WI38 (cell line): ENCODE measurements around the gene INCENP.

Experiments
- H3K4me3 ChIP-seq: 2 replicates; pipeline ENCODE4 v1.5.1; 2011; ENCODE audit warnings: low read depth, mild to moderate bottlenecking, control low read depth, low read length
- TF ChIP-seq, protein P1 (sequence below): IDR thresholded peaks from 2 replicates; pipeline ENCODE4 v1.5.1; 2012; ENCODE audit warnings: low read depth, mild to moderate bottlenecking, control low read depth, low read length

INCENP gene

DNA sequence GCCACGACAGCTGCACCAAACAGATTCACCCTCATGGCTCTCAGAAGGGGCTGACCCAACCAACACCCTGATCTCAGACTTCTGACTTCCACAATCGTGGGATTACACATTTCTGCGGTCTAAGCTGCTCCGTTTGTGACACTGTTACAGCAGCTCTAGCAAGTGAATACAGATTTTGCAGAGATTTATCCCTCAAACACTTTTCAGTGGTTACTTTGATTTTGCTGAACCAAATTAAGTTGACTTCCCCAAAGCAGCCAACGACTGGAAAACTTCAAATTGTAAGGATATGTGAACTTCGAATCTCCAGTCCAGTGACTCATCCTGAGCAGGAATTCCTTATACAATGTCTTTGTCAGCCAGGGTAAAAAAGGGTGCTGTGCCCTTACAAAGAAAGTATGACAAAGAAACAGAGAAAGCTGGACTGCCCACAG lies 14.8 kb upstream of the INCENP start:
- TF ChIP-seq, protein P1, sequence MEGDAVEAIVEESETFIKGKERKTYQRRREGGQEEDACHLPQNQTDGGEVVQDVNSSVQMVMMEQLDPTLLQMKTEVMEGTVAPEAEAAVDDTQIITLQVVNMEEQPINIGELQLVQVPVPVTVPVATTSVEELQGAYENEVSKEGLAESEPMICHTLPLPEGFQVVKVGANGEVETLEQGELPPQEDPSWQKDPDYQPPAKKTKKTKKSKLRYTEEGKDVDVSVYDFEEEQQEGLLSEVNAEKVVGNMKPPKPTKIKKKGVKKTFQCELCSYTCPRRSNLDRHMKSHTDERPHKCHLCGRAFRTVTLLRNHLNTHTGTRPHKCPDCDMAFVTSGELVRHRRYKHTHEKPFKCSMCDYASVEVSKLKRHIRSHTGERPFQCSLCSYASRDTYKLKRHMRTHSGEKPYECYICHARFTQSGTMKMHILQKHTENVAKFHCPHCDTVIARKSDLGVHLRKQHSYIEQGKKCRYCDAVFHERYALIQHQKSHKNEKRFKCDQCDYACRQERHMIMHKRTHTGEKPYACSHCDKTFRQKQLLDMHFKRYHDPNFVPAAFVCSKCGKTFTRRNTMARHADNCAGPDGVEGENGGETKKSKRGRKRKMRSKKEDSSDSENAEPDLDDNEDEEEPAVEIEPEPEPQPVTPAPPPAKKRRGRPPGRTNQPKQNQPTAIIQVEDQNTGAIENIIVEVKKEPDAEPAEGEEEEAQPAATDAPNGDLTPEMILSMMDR, result no peak
- no peak overlapping the region for H3K4me3 ChIP-seq

DNA sequence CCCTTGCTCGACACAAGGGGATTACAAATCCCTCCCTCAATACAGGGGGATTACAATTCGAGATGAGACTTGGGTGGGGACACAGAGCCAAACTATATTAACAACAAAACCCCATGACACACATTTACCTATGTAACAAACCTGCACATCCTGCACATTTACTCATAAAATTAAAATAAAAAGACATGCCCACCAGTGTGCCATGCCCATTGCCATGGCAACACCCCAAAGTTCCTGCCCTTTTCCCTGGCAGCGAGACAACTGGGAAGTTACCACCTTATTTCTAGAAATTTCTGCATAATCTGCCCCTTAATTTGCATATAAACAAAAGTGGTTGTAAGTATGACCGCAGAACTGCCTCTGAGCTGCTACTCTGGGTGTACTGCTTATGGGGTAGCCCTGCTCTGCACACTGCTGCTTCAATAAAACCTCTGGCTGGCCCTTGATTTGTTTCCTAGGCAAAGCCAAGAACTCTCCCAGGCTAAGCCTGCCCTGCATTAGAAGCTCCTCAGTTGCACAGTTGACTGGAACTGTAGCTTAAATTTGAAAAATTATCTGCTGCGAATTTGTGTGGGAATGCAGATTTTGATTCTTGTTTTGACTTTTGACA lies 8.6 kb upstream of the INCENP start:
- H3K4me3 ChIP-seq, result no peak overlapping the region
- TF ChIP-seq, protein P1, result no peak

DNA sequence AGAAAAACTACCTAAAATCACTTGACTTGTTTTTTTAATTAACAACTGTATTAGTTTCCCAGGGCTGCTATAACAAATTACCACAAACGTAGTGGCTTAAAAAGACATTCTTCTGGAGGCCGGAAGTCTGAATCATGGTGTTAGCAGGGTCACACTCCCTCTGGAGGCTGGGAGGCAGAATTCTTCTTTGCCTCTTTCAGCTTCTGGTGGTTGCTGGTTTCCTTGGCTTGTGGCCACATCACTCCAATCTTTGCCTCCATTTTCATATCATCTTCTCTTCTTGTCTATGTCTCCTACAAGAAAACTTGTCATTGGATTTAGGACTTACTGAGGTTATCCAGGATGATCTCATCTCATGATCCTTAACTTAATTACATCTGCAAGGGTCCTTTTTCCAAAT lies 7.4 kb upstream of the INCENP start:
- TF ChIP-seq, protein P1, result no peak
- no peak overlapping the region for H3K4me3 ChIP-seq

DNA sequence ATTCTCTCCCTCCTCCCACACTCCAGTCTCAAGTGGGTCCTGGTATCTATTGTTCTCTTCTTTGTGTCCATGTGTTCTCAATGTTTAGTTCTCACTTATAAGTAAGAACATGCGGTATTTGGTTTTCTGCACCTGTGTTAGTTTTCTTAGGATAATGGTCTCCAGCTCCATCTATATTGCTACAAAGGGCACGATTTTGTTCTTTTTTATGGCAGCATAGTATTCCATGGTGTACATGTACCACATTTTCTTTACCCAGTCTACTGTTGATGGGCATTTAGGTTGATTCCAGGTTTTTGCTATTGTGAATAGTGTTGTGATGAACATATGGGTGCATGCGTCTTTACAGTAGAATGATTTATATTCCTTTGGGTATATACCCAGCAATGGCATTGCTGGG lies 4.2 kb upstream of the INCENP start:
- TF ChIP-seq, protein P1, result no peak
- H3K4me3 ChIP-seq, result no peak overlapping the region

DNA sequence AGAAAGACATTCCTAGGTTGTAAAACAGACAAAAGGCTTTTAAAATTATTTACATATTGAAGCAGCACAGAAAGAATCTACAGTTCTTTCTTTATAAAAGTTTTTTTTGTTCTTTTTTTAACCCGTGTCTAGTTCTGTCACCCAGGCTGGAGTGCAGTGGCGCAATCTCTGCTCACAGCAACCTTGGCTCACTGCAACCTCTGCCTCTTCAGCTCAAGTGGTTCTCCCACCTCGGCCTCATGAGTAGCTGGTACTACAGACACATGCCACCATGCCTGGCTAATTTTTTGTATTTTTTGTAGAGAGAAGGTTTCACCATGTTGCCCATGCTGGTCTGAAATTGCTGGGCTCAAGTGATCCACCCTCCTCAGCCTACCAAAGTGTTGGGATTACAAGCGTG lies 3.8 kb upstream of the INCENP start:
- no peak overlapping the region for H3K4me3 ChIP-seq
- TF ChIP-seq, protein P1, result no peak

DNA sequence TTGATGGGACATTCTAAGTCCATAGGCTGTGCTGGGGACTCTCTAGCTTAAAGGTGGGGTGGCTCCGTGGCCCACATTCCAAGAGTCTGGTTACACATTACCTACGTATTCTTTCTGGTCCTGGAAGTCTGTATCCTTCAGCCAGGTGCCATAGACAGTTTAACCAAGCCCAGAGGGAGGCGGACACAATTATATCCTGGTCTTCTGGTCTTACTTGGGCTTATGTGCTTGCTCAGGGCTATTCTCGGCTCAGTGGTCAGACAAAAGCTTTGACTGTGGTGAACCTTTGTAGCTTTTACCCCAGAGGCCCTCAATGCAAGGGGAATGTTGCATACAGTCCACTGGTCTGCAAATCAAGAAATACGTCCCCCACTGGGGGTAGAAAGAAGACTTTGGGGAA lies 3.4 kb upstream of the INCENP start:
- no peak overlapping the region for H3K4me3 ChIP-seq
- TF ChIP-seq, protein P1, result no peak

DNA sequence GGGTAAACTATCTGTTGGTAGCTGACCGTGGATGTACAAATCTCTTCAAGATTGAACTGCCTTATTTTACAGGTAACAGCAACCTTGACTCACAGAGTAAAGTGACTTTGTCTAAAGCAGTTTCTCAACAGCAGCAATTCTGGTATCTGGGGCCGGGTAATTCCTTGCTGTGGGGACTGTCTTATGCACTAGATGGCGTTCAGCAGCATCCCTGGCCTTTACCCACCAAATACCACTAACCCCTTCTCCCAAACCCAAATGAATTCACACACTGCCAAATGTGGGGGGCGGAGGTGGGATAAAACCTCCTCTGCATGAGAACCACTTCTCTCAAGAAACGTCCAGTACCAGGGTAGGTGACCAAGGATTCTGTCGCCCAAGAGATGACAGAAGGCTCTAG lies 1.7 kb upstream of the INCENP start:
- no peak overlapping the region for H3K4me3 ChIP-seq
- TF ChIP-seq, protein P1, result peak; percentile 23
